Renal cortex interstitium (tissue), 11 donors: Measurements from ENCODE around the gene BCAR1. TPM values are rescaled to one million over a fixed set of nuclear protein-coding genes. Genes with fewer than 3 reads are reported as not detected.
"Not testable (repeated sequence)": the region's sequence is repeated elsewhere in the genome, so short reads cannot be mapped to it uniquely, and the experiment has no call there.

ENCODE experiments used
- DNase-seq, 11 donors: peaks; one replicate each; pipeline ENCODE4 v3.0.0-alpha.2; 2013; ENCODE audit warnings: low read depth in 9 of 11, low spot score in 4 of 11; ENCODE audit errors: extremely low read depth in 1 of 11
- polyA plus RNA-seq, 3 donors: library from polyadenylated mRNA; unstranded; fragments of 120-200 nt; gene quantifications; one replicate each; pipeline ENCODE4 v1.2.1, GENCODE V29; 2013; ENCODE audit not compliant: insufficient read length in 3 of 3

BCAR1 gene
- polyA plus RNA-seq, 3 donors = 40.5 to 66.3 (median 63.9) TPM

DNA sequence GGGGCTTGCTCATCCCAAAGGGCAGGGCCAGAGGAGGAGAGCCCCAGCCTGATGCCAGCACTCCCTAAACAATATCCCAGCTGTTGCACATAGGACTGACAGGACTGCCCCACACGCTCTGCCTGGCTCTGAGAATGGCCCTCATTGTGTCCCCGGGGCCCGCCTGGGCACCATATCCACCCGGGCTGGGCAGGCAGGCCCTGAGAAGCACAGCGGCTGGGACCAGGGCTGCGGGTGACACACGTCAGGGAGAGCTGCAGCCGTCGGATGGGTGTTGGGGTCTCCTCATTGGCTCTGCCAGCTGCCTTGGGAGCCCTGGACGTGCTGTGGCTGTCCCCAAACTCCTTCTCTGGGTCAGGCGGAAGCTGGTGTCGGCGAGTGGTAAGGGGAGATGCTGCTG is 4.2 kb downstream of the BCAR1 start:
- DNase-seq = no peak

DNA sequence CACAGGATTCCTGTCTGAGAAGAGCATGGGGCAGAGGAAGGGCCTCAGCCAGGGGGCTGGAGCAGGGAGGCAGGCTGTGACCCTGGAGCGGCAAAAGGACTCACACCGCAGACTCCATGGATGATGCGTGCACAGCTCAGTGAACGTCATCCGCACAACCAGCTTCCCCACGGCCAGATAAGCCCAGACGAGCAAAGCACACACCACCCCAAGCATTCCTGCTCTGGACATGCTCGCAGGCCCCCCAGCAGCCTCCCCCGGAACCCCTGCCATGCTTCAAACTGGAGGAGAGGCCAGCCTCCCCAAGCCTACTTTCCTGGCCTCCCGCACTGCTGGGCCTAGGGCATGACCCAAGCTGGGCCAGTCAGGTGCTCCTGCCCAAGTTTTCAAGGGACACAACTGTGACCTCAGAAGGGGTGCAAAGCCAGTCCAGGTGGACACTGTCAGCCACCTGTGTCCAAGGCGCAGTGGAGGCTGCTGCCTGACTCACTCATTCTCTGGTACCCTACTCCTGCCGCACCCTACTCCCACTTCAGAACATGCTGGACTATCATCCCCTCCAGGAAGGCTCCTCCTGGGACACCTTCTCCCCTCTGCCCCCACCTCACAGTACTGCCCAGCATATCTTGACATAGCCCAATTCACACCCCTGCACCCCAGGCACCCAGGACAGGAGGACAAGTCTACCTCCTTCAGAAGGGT is 4.8 kb downstream of the BCAR1 start:
- DNase-seq = no peak

DNA sequence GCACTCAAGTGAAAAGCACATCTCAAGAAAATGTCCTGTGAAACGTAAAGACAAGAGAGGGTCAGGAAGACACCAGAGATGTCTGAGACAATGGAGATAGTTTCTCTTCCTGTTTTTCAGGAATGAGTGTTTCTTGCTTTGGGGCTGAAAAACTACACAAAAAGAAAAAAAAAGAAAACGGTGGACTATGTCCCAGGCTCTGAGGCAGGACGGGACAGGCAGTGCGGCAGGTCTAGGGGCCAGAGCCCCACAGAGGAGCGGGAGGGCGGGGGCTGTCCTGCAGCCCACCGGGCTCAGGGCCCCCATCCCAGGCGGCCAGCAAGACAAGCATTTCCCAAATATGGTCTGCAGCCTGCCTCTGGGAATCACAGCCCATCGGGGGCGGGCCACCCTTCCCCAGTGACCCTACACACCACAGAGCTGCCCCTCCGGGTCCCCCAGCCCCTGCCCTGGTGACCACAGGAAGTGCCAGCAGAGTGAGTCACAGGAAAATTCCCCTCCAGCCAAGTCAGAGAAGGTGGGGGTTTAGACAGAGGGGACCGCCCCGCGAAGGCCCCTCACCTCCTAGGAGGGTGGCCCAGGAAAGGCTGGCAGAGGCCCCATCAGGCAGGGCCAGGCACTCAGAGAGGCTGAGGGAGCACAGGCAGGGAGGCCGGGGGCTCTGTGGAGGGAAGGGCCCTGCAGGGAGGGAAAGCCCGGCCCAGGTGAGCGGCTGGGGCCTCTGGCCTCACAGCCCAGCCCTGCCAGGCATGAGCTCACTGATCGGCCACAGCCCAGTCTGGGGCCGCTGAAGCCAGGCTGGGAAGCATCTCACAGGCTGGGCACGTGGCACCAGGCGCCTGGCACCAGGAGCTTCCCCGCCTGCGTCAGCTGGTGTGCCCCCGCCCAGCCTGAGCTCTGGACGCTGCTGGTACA is 6.3 kb downstream of the BCAR1 start:
- peak in 3 of 11 donors; percentile 60 to 72 (median 66) for DNase-seq

DNA sequence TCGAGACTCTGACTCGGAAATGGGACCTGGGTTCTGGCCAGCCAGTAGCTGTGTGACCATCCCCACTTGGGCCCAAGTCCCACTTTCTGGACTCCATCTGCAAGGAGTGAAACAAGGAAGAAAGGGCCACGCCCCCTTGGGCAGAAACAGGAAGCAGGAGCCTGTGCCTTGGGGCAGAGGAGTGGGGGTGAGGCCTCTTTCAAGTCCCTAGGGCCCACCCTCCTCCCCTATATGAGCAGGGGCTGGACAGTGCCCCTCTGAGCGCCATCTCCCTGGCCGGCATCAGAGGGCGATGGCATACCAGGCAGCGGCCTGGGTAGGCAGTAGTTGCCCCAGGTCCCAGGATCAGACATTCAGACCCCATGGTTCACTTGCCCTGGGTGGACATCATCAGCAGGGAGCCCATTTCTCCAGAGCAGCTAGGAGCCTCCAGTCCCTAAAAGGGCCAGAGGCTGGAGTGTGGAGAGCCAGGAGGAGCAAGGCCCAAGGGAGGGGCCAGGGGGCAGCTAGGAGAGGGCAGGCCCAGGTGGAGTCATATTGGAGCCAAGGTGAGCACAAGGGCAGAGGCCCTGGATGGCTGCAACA is 7.1 kb downstream of the BCAR1 start:
- no peak for DNase-seq

DNA sequence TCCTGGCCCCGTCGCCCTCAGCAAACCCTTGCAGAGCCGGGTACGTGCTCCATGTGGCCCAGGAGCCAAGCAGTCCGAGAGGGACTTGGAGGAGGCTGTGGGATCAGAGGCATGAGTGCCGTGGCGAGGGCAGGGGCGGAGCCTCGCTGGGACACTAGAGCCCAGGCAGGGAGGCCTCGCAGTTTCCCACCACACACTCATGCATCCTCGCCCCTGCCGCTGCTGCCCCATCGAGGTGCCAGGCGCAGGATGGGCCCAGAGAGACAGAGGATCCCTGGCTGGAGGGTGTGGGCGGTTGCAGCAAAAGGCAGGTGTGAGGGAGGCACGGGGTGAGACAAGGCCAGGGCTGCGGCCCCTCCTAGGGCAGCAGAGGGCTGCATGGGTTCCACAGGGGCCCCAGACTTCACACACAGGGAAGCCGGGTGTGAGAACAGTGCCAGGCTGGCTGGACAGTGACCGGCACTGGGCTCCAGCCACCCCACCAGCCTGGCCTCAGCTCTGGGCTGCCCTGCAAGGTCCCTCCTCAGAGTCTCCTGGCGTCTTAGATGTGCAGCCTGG is 7.7 kb downstream of the BCAR1 start:
- DNase-seq = no peak

DNA sequence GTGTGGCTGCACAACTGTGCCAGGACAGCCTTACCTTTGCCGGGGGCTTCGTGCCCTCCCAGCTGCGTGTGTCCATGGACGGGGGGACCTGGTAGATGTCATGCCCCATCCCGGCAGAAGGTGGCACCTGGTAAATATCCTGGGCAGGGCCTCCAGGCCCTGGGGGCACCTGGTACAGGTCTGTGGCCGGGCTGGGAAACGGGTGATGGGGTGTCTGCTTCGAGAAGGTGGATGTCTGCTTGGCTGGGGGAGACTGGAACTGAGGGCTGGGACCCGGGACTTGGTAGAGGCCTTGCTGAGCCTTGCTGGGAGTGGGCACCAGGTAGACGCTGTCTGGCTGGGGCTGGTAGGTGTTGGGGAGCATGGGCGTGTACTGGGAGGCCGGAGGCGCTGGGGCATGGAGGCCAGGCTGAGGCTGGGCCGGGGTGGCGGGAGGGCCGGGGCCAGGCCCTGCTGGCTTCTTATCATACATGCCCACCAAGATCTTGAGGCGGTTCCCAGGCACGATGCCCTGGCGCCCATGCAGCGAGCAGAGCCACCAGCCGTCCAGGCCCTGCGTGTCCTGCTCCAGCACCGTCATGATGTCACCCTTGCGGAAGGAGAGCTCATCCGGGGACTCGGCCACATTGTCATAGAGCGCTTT is 8.9 kb downstream of the BCAR1 start:
- not testable (repeated sequence) for DNase-seq

DNA sequence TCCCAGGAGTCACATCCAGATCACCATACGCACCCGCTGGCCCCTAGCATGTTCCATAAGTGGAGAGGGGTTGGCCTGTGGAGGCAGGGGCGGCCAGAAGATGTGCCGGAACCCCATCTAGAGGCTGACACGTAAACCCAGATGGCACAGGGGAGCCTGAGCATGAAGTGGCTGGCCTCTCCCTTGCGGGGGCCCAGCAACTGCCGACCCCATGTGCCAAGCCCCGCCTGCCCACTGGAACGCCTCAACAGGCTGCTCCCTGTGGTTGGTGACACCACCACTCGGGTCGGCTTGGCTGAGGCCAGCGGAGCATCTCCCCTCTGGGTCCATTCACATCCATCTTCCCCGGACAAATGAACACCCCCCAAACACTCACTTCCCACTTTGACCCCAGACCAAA is 9.5 kb downstream of the BCAR1 start:
- DNase-seq = no peak

DNA sequence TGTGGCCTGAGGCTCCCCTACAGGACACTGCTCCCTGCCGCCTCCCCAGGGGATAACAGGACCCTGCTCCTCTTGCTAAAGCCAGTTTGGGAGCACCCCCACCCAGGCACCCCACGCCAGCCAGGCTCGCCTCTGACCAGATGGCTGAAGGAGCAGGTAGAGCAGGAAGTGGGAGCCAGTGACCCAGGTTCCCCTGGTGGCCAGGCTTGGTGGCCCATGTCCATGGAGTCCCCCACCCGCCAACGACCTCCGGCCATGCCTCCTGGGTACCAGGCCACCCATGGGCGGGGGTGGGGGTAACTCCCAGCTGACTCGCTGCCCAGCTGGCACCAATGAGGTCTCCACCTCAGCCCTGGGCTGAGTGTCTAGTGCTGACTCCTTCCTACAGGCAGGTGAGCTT is 10.0 kb downstream of the BCAR1 start:
- DNase-seq = no peak

DNA sequence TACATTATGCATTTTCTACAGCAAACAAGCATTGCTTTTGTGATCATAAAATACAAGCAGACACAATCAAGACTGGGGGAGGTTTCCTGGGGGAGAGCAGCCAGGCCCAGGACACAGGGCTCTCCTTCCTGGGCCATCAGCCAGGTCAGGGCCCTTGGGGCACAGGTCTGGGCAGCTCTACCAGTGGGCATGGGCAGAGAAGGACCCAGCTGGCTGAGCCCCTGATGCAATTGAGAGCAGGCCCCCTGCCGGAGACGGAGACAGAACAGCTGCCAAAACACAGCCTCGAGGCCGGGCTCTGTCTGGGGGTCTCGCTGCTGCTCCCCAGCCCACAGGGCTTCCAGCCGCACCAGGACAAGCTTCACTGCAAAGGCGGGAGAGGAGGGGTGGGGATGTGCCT is 10.8 kb downstream of the BCAR1 start:
- not testable (repeated sequence) for DNase-seq

DNA sequence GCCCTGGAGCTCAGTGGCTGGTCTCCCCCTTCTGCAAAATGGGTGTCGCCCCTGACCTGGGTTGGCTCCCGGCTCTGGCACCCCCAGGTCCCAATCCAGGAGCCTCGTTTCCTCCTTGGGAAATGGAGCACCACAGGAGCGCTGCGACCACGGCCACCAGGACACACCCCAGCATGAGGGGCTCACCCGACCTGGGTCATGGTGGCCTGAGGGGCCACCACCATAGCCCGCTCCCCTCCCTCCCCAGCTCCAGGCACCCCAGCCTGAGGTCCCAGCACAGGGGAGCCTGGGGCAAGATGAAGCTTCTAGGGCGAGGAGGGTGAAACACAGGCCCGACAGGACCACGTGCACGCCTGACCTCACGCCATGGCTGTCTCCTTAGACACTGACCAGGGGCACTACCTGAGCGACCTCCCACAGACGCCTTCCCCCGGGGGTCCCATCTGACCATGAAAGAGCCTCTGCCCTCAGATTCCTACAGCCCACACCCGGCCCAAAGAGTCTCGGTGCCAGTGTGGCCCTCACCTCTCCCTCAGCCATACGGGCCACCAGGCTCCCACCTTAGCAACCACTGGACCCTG is 11.8 kb downstream of the BCAR1 start:
- DNase-seq = no peak

DNA sequence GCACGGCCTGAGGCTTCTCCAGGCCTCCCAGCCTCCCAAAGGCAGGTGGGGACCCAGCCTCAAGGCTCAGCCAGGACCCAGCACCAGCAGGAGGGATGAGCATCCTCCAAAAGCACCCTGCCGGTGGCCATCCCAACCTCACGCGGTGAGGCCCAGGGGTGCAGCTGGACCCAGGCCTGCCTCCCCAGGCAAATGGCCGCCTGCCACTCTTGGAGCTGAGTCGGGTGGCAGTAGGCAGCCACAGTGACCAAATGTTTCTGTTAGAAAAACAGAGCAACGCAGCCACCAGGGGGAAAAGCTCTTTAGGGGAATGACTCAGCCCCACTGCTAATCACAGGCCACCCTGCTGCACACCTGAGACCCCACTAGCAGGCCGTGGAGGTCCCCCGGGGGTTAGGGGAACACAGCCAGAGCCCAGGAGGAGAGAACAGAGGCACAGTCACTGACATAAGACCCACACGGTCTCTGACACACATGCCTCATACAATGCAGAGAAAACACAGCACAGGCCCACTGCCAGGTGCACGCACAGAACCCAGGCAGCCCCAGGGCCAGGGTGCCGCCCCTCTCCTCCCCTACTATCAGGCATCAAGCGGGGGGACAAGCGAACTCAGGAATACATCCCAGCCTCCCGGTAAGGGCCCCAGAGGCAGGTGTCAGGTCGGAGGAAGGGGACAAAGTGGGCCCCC is 12.4 kb downstream of the BCAR1 start:
- DNase-seq = no peak

DNA sequence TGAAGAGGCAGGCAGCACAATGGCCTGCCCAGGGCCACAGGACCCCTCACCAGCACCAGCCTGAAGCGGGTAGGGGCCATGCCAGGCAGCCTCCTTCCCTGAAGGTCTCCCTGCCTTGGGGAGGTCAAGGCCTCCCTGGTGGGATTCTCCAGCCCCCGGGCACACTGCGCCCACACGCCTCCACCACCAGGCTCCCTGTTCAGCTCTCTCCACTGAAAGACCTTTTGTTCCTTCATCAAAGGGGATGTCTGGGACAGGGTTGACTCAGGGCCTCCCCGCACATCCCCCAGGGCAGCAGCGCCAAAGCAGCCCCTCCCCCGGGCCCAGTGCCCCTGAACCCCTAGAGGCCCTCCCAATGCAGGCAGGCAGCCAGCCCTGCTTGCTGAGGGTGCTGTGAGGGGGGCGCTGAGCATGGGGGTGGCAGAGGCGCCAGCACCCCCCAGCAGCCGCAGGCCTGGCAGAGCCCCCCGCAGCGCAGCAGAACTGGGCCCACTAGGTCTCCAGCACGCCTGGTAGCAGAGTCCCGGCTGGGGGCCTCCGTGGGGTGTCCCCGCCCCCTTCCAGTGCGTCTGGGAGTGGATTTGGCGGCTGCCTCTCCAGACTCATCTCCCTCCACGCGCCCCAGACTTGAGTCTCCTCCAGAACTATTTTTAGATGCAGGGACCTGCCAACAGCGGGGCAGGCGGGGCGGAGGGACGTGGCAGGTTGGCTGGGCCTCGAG is 13.1 kb downstream of the BCAR1 start:
- DNase-seq = no peak

DNA sequence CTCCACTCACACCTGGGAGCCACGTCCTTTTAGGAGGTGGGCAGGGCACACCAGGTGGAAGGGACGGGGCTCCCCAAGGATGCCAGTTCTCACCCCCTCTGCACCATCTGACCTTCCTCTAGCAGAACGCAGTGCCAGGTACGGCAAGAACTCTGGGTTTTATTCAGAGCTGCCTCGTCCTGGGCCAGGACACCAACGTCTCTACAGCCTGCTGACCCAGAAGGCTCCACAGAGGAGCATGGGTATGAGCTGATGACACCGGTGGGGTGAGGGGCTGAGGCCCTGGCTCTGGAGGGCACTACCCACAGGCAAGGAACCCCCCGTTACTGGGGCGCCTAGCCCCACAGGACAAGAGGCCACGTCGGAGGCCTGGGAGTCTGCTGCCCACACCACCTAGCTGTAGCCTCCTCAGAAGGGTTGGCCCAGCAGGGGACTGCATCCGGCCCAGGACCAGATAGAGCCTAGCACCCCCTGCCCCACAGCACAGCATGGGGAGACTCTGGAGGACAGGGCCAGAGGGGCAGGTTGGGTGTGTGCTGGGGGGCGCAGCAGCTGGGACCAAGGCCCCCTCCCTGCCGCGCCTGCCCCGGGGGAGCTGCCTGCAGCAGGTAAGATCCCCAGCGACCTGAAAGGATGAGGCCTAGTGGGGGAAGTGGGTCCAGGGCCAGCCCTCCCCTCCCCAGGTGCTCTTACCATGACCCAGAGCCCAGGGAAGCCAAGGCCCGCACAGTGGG is 13.9 kb downstream of the BCAR1 start:
- no peak for DNase-seq

DNA sequence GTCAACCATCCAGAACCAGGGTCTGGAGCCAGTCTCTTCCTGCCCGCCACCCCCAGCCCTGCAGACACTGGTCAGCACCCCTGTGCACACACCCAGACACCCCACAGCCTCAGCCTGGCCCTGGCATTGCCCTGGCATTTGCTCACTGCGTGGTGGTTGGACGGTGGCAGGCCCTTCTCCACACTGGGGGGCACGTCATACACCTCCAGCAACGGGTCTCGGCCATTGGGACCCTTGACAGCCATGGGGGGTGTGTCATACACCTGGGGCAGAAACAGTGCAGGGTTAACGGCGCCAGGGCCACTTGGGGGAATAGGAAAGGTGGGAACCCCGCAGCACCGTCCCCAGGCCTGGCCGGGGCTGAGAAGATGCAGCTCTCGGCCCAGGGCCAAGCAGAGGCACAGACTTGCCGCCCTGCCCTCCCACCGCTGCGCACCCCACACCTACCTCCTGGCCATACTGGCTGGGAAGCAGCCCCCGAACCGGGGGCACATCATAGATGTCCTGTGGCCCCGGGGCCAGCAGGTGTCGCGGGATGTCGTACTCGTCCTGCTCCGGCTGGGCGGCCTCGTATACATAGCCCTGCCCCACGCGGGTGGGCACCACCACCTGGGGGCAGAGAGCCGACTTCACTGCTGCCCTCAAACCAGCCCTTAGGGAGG is 14.6 kb downstream of the BCAR1 start:
- no peak for DNase-seq

DNA sequence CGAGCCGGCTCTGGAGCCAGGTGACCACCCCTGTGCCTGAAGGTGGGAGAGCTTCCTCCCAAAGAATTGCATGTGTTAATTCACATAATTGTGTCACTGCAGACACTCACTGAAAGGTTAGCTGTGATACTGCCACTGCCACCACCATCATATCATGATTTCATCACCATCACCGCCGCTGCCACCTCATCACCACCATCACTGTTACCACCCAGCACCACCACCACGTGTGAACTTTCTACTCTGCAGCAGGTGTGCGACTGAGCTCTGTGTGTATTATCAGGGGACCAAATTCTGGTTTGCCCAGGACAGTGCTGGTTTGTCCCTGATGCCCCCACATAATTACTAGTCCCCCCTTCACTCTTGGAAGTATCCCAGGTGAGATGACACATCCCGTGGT is 15.2 kb downstream of the BCAR1 start:
- no peak for DNase-seq

DNA sequence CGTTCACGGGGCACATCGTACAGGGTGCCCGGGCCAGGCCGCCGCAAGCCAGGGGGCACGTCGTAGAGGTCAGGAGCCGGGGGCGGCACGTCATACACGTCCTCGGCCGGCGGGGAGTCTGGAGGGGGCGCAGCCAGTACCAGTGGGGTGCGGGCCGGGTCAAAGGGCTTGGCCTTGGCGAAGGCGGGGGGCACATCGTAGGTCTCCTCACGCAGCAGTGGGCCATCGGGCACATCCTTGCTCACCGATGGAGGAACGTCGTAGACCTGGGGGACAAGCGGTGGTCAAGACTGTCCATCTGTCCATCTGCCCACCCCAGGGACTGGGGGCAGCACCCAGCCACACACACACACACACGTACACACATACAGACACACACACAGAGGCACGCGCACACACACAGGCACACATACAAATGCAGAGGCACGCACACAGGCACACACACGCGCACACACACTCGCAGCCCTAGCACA is 15.7 kb downstream of the BCAR1 start:
- DNase-seq = no peak
